Cardiac muscle cell (in vitro differentiated cells and primary cell): Measurements from ENCODE around the gene SAMSN1. TPM values are rescaled to one million over a fixed set of nuclear protein-coding genes. Genes with fewer than 3 reads are reported as not detected.

Source experiments
- DNase-seq, 2 donors: peaks; one replicate each; pipeline versions ENCODE4 v3.0.0 to v3.0.0-alpha.2; 2010 to 2017; ENCODE audit warnings: low read depth in 1 of 2, low spot score in 1 of 2
- H3K27ac ChIP-seq: fragments of 200-600 bp; sonication (generic); 2 replicates; pipeline ENCODE4 v1.5.1; 2016
- H3K27me3 ChIP-seq: fragments of 200-600 bp; sonication (generic); 2 replicates; pipeline ENCODE4 v1.6.0; 2016; ENCODE audit warnings: control low read depth
- H3K36me3 ChIP-seq: fragments of 200-600 bp; sonication (generic); 2 replicates; pipeline ENCODE4 v1.5.1; 2016; ENCODE audit warnings: control low read depth
- H3K4me1 ChIP-seq: fragments of 200-600 bp; sonication (generic); 2 replicates; pipeline ENCODE4 v1.8.1; 2017; ENCODE audit warnings: low read depth, mild to moderate bottlenecking, mixed run types
- H3K4me3 ChIP-seq: fragments of 200-600 bp; sonication (generic); 2 replicates; pipeline ENCODE4 v1.5.1; 2016; ENCODE audit warnings: mild to moderate bottlenecking
- H3K9me3 ChIP-seq: fragments of 200-600 bp; sonication (generic); 2 replicates; pipeline ENCODE4 v1.5.1; 2017; ENCODE audit warnings: low read depth, mild to moderate bottlenecking, control low read depth
- polyA plus RNA-seq: library from polyadenylated mRNA; unstranded; fragments of >200 nt; fragmentation: Nextera tagmentation; extraction: Ambion mirVana; gene quantifications from 2 replicates; pipeline ENCODE4 v1.2.1, GENCODE V29; 2016
- total RNA-seq: library from RNA; depleted of rRNA; stranded (reverse); fragments of >200 nt; gene quantifications from 2 replicates; pipeline ENCODE4 v1.2.3, GENCODE V29; 2016
- TF ChIP-seq, protein P1 (sequence below): IDR thresholded peaks from 2 replicates; pipeline ENCODE4 v1.5.1; 2012; ENCODE audit warnings: low read depth, mild to moderate bottlenecking, low read length

The SAMSN1 gene
- total and polyA plus RNA-seq, 2 experiments from 2014 or later = 0.42 to 1.0 TPM

DNA sequence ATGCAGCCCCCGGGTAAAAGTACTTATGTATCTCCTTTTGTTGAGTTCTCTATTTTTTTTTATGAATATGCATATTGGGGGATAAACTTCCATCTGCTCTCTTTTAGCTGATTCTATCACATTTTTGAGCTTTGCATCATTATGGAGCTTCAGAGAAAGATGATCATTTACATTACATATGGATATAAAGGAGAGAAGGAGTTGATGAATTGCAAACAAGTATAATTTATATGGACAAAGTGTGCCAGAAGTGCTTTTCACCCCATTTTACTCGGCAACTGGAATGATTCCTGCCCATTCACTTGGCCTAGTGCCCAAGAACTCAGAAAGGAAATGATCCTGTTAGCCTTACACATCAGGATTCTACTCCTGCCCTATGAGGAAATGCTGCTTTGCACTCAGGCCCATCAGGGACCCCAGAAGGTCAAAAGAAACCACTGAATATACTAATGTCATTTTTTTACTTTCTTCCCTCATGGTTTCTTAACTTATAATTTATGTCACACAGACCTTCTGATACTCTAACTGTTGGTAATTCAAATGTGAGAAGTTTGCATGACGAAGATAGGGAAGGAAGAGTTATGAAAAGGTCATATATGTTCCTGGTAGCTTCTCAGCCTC is 65.6 kb downstream of the SAMSN1 start:
- TF ChIP-seq, protein P1, sequence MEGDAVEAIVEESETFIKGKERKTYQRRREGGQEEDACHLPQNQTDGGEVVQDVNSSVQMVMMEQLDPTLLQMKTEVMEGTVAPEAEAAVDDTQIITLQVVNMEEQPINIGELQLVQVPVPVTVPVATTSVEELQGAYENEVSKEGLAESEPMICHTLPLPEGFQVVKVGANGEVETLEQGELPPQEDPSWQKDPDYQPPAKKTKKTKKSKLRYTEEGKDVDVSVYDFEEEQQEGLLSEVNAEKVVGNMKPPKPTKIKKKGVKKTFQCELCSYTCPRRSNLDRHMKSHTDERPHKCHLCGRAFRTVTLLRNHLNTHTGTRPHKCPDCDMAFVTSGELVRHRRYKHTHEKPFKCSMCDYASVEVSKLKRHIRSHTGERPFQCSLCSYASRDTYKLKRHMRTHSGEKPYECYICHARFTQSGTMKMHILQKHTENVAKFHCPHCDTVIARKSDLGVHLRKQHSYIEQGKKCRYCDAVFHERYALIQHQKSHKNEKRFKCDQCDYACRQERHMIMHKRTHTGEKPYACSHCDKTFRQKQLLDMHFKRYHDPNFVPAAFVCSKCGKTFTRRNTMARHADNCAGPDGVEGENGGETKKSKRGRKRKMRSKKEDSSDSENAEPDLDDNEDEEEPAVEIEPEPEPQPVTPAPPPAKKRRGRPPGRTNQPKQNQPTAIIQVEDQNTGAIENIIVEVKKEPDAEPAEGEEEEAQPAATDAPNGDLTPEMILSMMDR = no peak
- Histone ChIP-seq H3K27me3 (no peaks in the 10 kb centered on the region), H3K4me3 (no peak overlapping the region), H3K36me3 (no peaks in the 10 kb centered on the region), H3K27ac (no peak overlapping the region), H3K9me3 (no peaks in the 10 kb centered on the region), H3K4me1 (peaks cover 6% of the 10 kb centered on the region)
- DNase-seq = peak in 1 of 2 donors; percentile 6

DNA sequence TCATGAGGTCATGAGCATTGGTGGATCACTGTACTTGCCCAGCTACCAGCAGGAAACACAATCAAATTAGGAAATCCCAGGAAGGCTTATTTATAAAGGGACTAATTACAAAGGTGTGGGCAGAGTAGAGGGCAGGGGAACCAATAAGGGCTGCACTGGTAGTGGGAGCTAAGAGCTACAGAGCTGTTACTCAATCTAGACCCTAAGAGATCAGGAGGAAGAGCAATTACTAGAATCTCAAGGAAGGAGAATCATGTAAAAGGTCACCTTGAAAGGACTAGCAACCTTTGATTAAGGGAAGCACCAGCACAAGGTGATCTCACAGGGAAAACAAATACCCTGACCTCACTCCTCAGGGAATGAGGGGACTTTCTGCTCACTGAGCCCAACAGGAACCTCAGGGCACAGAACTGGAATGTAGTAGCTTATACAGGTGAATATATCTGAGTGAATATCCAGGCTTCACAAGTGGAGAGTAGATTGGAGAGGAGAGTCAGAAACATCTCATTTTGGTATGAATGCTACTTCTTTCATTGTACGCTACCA is 66.8 kb downstream of the SAMSN1 start:
- Histone ChIP-seq H3K27me3 (no peaks in the 10 kb centered on the region), H3K27ac (no peak overlapping the region), H3K4me1 (peaks cover 6% of the 10 kb centered on the region), H3K4me3 (no peak overlapping the region), H3K36me3 (no peaks in the 10 kb centered on the region), H3K9me3 (no peaks in the 10 kb centered on the region)
- TF ChIP-seq, protein P1 = no peak
- DNase-seq = no peak

DNA sequence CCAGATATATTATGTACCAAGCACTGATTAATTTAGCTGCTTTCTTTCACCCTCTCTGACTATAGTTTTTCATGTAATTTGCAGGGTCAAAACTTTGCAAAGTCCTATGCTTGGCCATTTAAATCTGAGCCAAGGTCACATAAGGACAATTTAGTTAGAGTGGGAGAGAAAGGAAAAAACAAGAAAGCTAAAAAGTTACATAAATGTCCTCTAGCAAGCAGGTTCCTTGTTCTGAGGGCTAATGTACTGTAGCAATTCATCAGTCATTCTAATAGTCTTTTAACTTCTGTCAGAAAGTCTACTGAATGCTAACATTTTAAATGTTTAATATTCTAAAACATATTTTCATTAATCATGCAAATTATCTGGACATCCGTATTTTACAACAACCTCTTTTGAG is 68.3 kb downstream of the SAMSN1 start:
- TF ChIP-seq, protein P1 = no peak
- Histone ChIP-seq H3K4me3 (no peak overlapping the region), H3K4me1 (peaks cover 6% of the 10 kb centered on the region), H3K27me3 (no peaks in the 10 kb centered on the region), H3K36me3 (no peaks in the 10 kb centered on the region), H3K9me3 (no peaks in the 10 kb centered on the region), H3K27ac (no peak overlapping the region)
- DNase-seq = no peak

DNA sequence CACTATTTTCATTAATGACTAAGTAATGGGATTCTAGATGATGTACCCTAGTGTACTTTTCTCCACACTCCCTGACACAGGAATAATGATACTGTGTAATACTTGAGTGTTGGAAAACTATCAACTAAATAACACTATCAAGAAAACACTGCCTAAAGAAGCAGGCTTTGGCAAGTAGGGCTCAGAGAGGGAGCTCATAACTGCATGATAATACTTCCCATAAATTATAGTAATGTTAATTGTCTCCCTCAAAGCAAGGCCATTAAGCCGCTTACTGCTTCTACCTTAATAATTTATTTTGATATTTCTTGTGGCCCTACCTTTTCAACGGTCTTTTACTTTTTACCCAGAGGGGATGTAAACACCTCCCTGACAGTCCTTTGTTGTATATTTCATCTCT is 69.0 kb downstream of the SAMSN1 start:
- Histone ChIP-seq H3K36me3 (no peaks in the 10 kb centered on the region), H3K4me1 (peaks cover 6% of the 10 kb centered on the region), H3K4me3 (no peak overlapping the region), H3K9me3 (no peaks in the 10 kb centered on the region), H3K27ac (no peak overlapping the region), H3K27me3 (no peaks in the 10 kb centered on the region)
- DNase-seq = no peak
- TF ChIP-seq, protein P1 = no peak

DNA sequence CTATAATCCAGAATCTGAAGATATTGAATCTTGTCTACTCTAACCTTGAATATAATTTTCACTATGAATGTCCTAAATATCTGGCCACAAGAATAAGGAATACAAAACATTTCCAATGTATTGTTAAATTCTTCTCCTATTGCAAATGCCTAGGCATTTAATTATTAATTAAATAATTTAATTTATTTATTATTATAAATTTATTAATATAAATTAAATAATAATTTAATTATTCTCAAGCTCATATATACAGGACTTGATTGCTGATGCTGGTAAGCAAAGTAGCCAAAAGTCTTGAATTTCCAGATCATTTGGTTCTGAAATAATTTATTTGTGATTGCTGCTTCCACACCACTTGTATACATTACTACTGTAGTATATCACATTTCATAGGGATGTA is 71.1 kb downstream of the SAMSN1 start:
- Histone ChIP-seq H3K36me3 (no peaks in the 10 kb centered on the region), H3K4me3 (no peak overlapping the region), H3K4me1 (no peaks in the 10 kb centered on the region), H3K27ac (no peak overlapping the region), H3K9me3 (no peaks in the 10 kb centered on the region), H3K27me3 (no peaks in the 10 kb centered on the region)
- DNase-seq = no peak
- TF ChIP-seq, protein P1 = no peak
